OCI-LY3 (cell line): Measurements from ENCODE around the gene COIL.
A peak's percentile ranks its signal among the peaks of the same experiment; 100 is the strongest.

ENCODE experiments used
- H2AFZ ChIP-seq: fragments of 200-600, 300-600 bp; shearing (Covaris generic); 2 replicates; pipeline ENCODE4 v1.6.0; 2014; ENCODE audit warnings: antibody characterized with exemption, low read depth, low read length
- H3K27ac ChIP-seq: fragments of 200-600, 300-600 bp; sonication (generic); 2 replicates; pipeline ENCODE4 v1.5.1; 2014; ENCODE audit warnings: mild to moderate bottlenecking, low read length, moderate library complexity, mixed read lengths
- H3K27me3 ChIP-seq: fragments of 200-600, 300-600 bp; sonication (generic); 2 replicates; pipeline ENCODE4 v1.6.1; 2014; ENCODE audit warnings: low read depth, low read length, mixed read lengths
- H3K36me3 ChIP-seq: fragments of 200-600, 300-600 bp; sonication (generic); replicated peaks from 2 replicates; pipeline ENCODE3; 2014; ENCODE audit warnings: low read depth, low read length, mixed read lengths
- H3K4me1 ChIP-seq: fragments of 300-600, 200-600 bp; sonication (generic); 2 replicates; pipeline ENCODE4 v1.6.1; 2014; ENCODE audit warnings: low read length, mixed read lengths
- H3K4me2 ChIP-seq: fragments of 200-600, 300-600 bp; sonication (generic); 2 replicates; pipeline ENCODE4 v1.6.1; 2014; ENCODE audit warnings: low read length, mixed read lengths
- H3K4me3 ChIP-seq: fragments of 300-600, 200-600 bp; sonication (generic); 2 replicates; pipeline ENCODE4 v1.5.1; 2014; ENCODE audit warnings: antibody characterized with exemption, mild to moderate bottlenecking, low read length, moderate library complexity
- H3K79me2 ChIP-seq: fragments of 300-600, 200-600 bp; shearing (Covaris generic); 2 replicates; pipeline ENCODE4 v1.6.1; 2014; ENCODE audit warnings: mild to moderate bottlenecking, low read length, mixed read lengths
- H3K9ac ChIP-seq: fragments of 300-600, 200-600 bp; shearing (Covaris generic); 2 replicates; pipeline ENCODE4 v1.6.0; 2014; ENCODE audit warnings: mild to moderate bottlenecking, low read length, moderate library complexity
- H3K9me3 ChIP-seq: fragments of 200-600, 300-600 bp; shearing (Covaris generic); 2 replicates; pipeline ENCODE4 v1.6.1; 2014; ENCODE audit warnings: low read length, mixed read lengths; ENCODE audit not compliant: insufficient read depth
- H4K20me1 ChIP-seq: fragments of 200-600, 300-600 bp; sonication (generic); 2 replicates; pipeline ENCODE4 v1.6.1; 2016; ENCODE audit warnings: low read length, mixed read lengths; ENCODE audit not compliant: insufficient read depth
- CTCF ChIP-seq: fragments of 200-600, 300-600 bp; sonication (generic); IDR thresholded peaks from 2 replicates; pipeline ENCODE4 v1.5.1; 2014; ENCODE audit warnings: antibody characterized with exemption, low read length, low read depth
- EZH2phosphoT487 ChIP-seq: fragments of 200-600 bp; shearing (Covaris generic); IDR thresholded peaks from 2 replicates; pipeline ENCODE4 v1.6.1; 2018; ENCODE audit warnings: antibody characterized with exemption, mixed run types, low read depth

COIL gene

GRCh38 chr17:56891751-56892150, 69.1 kb downstream of the COIL start:
- Histone ChIP-seq H3K27ac (no peak overlapping the region), H3K9me3 (peaks cover 11% of the 10 kb centered on the region; the same call in 1 of the 2 replicates), H3K4me1 (peaks cover 4% of the 10 kb centered on the region), H3K9ac (no peak overlapping the region), H4K20me1 (peaks cover 8% of the 10 kb centered on the region; the same call in 1 of the 2 replicates), H2AFZ (no peak overlapping the region), H3K79me2 (no peaks in the 10 kb centered on the region), H3K36me3 (peaks cover 81% of the 10 kb centered on the region), H3K4me3 (no peak overlapping the region), H3K4me2 (no peak overlapping the region), H3K27me3 (no peaks in the 10 kb centered on the region)
- TF ChIP-seq CTCF (peak; percentile 32), EZH2phosphoT487 (no peak)

GRCh38 chr17:56890906-56891674, 69.8 kb downstream of the COIL start:
- TF ChIP-seq CTCF, result no peak
- TF ChIP-seq EZH2phosphoT487, result no peak
- no peak overlapping the region for H3K4me2 ChIP-seq
- no peaks in the 10 kb centered on the region for H3K4me1 ChIP-seq
- H3K36me3 ChIP-seq, result peaks cover 84% of the 10 kb centered on the region
- no peak overlapping the region for H3K4me3 ChIP-seq
- H3K27ac ChIP-seq, result no peak overlapping the region
- H3K9me3 ChIP-seq, result peaks cover 11% of the 10 kb centered on the region; the same call in 1 of the 2 replicates
- H3K79me2 ChIP-seq, result no peaks in the 10 kb centered on the region
- no peaks in the 10 kb centered on the region for H3K27me3 ChIP-seq
- no peak overlapping the region for H3K9ac ChIP-seq
- peaks cover 6% of the 10 kb centered on the region; the same call in 1 of the 2 replicates for H4K20me1 ChIP-seq
- H2AFZ ChIP-seq, result no peak overlapping the region

GRCh38 chr17:56890390-56890789, 70.5 kb downstream of the COIL start:
- H3K4me2 ChIP-seq, result no peak overlapping the region
- TF ChIP-seq EZH2phosphoT487, result no peak
- TF ChIP-seq CTCF, result no peak
- H3K79me2 ChIP-seq, result no peaks in the 10 kb centered on the region
- peaks cover 80% of the 10 kb centered on the region for H3K36me3 ChIP-seq
- no peaks in the 10 kb centered on the region for H3K4me1 ChIP-seq
- H3K27ac ChIP-seq, result no peak overlapping the region
- no peak overlapping the region for H3K9ac ChIP-seq
- no peak overlapping the region for H3K4me3 ChIP-seq
- H3K9me3 ChIP-seq, result peaks cover 11% of the 10 kb centered on the region; the same call in 1 of the 2 replicates
- no peak overlapping the region for H2AFZ ChIP-seq
- H3K27me3 ChIP-seq, result no peaks in the 10 kb centered on the region
- 0 out of 2 replicates have a peak, but pooled peaks cover 3% of the 10 kb centered on the region for H4K20me1 ChIP-seq
